ENCODE measurements around the gene ZNF189.

ZNF189 gene

GRCh38 chr9:101421653-101422065 lies 23.0 kb downstream of the ZNF189 start:
- no peak for DNase-seq

GRCh38 chr9:101427358-101427757 lies 28.7 kb downstream of the ZNF189 start:
- no peak for DNase-seq

GRCh38 chr9:101427957-101428655 lies 29.5 kb downstream of the ZNF189 start:
- DNase-seq, result no peak

GRCh38 chr9:101428909-101429308 lies 30.3 kb downstream of the ZNF189 start:
- no peak for DNase-seq

- DNase-seq, result no peak
Observed at GRCh38 chr9:101429736-101430135, 31.1 kb downstream of the ZNF189 start.

GRCh38 chr9:101432171-101432570 lies 33.5 kb downstream of the ZNF189 start:
- DNase-seq, result no peak

- no peak for DNase-seq
Observed at GRCh38 chr9:101432740-101433139, 34.1 kb downstream of the ZNF189 start.

GRCh38 chr9:101433229-101433628 lies 34.6 kb downstream of the ZNF189 start:
- no peak for DNase-seq

- DNase-seq, result no peak
Observed at GRCh38 chr9:101434998-101435397, 36.3 kb downstream of the ZNF189 start.

- no peak for DNase-seq
Observed at GRCh38 chr9:101435601-101436079, 37.0 kb downstream of the ZNF189 start, which contains the start of gene ALDOB. Gene ALDOB (minus strand): TSS chr9:101435774. CDS start chr9:101430887, 4,887 bp downstream.

- DNase-seq, result no peak
Observed at GRCh38 chr9:101437806-101438232, 39.2 kb downstream of the ZNF189 start.

GRCh38 chr9:101438523-101438922 lies 39.9 kb downstream of the ZNF189 start:
- no peak for DNase-seq

- no peak for DNase-seq
Observed at GRCh38 chr9:101440714-101441230, 42.1 kb downstream of the ZNF189 start.

- DNase-seq, result peak in 2 of 14 donors; percentile 11 to 85
Observed at GRCh38 chr9:101442318-101442717, 43.7 kb downstream of the ZNF189 start.

- DNase-seq, result no peak
Observed at GRCh38 chr9:101442736-101443135, 44.1 kb downstream of the ZNF189 start.

- DNase-seq, result peak in 5 of 14 donors; percentile 3 to 97 (median 48)
Observed at GRCh38 chr9:101443364-101443771, 44.7 kb downstream of the ZNF189 start.

GRCh38 chr9:101445353-101446029 lies 46.8 kb downstream of the ZNF189 start:
- no peak for DNase-seq

- DNase-seq, result no peak
Observed at GRCh38 chr9:101446732-101447131, 48.1 kb downstream of the ZNF189 start.

- no peak for DNase-seq
Observed at GRCh38 chr9:101448680-101449070, 50.0 kb downstream of the ZNF189 start.

- DNase-seq, result peak in 11 of 14 donors; percentile 33 to 85 (median 51)
Observed at GRCh38 chr9:101449071-101449721, 50.5 kb downstream of the ZNF189 start.

- DNase-seq, result no peak
Observed at GRCh38 chr9:101450931-101451330, 52.3 kb downstream of the ZNF189 start.

GRCh38 chr9:101451498-101451897 lies 52.8 kb downstream of the ZNF189 start:
- no peak for DNase-seq

All from C1 segment of cervical spinal cord (tissue), 14 donors.